Measurements from ENCODE around the gene MYLK4.

MYLK4 gene

DNA sequence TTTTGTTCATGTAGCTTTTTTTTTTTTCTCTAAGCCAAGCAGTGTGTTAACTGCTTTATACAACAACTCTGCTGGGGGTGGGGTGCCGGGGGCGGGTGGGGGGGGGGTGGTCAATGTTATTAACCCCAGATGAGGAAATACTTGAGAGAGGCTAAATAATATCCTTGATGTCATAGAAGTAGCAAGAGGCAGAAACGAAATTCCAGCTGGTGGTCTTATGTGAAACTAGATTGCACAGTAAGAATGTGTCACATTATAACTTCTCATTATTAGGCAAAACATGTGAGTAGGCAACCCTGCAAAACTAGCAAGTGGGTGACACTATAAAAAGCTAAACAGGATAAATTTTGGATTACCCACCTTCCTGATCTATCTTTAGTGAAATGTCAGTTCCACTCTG, 12.8 kb downstream of the MYLK4 start:
- in situ Hi-C loops (cut with MboI; ENCODE audit: low sequenced_read_pairs): no loop called here

DNA sequence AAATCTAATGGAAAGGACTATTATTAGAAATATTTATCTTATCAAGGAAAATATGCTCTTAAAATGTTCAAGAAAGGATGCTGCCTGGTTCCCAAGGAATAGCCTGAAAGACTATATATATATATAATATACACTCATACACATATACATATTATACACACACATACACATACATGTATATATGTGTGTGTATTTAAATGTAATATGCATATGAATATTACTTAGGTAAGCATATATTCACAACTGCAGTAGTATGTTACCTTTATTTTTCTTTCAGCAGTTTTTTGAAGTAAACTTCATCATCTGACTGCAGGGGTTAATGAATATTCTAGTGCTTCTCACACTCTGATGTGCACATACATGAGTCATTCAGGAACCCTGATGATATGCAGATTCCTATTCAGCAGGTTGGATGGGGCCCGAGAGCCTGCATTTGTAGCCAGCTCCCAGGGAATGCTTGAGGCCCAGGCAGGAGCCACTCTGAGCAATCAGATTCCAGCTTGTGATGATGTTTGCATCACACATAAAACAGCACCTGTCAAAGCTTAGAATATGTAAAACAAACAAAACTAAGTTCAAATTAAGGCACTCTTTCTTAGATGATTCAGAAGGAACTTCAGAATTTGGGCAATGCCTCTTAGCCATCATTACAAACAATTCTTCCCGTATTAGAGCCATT, 16.1 kb downstream of the MYLK4 start:
- in situ Hi-C loops (cut with MboI; ENCODE audit: low sequenced_read_pairs): no loop called here

DNA sequence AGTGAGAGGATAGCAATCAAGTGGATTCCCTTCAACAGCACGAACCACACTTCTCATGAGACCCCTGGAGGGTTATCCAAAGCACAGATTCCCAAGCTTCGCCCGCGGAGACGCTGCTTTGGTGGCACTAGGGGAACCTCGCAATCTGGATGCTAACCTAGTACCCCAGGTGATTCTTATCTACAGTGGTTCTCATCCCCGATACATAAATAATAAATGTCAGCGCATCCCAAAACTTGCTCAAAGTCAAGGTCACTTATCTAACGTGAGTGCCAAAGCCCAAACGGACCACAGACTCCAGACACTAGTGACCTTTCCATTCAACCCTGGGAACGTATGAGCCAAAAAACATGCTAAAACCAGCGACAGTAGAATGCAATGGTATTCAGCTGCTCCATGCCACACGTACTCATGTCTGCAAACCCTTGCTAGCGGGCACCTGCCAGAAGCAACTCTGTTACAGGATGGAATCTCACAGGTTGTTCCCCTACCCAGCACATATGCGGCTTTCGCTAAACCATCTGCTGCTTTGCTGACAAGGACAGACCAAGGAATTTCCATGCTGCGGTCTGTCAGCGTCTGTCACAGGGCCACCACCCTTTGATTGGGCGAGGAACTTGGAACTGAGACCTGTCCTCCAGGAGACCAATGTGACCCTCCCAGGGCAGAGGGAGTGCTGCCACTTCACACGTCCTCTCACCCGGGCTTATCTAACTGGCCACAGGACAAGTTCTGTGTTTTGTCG, 16.8 kb downstream of the MYLK4 start:
- in situ Hi-C loops (cut with MboI; ENCODE audit: low sequenced_read_pairs): no loop called here

DNA sequence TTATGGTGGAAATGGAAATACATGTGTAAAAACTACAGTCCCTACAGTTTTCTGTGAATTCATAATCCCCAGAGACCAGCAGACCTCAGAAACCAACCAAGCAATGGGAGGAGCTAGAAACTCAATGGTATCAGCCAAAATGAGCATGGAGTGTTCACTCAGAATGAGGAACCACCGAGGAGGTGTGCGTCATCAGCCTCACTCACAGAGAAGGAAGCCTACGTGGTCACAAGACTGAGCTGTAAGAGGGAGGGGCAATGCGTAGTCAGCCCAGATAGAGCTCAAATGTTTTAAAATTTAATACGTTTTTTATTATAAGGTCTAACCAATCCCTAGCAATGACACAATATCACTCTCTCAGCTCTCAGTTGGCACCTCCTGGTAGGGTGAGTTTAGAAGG, 17.4 kb downstream of the MYLK4 start:
- in situ Hi-C loops (cut with MboI; ENCODE audit: low sequenced_read_pairs): no loop called here

DNA sequence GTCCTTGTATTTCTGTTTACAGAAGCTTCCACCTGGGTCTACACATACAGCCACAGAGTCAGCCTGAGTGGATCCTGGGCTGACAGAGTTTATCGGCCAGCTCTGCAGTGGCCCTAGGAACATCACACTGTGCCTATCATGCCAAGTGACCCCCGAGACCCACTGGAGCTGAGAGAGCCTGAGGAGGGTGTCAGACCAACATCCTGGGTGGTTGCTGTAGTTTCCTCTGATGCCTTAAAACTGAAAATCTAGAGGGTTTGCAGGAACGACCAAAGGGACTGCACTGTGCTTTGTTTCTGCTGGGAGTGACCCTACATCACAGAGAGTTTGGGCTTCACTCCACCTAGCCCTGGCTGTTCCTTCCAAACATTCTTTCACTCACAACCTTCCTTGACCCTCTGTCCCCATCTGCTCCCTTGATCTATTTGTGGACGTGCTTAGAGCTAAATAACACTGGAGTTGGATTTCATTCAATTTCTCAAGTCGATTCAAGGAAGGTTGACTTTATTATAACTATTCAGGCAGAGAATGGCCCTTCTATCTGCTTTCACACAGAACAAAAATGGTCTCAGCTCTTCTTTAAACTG, 18.1 kb downstream of the MYLK4 start:
- in situ Hi-C loops (cut with MboI; ENCODE audit: low sequenced_read_pairs): no loop called here

GRCh38 chr6:2731281-2731909, 19.3 kb downstream of the MYLK4 start:
- in situ Hi-C loops (cut with MboI; ENCODE audit: low sequenced_read_pairs): no loop called here

GRCh38 chr6:2730353-2731107, 20.2 kb downstream of the MYLK4 start:
- in situ Hi-C loops (cut with MboI; ENCODE audit: low sequenced_read_pairs): no loop called here

GRCh38 chr6:2729921-2730320, 20.8 kb downstream of the MYLK4 start:
- in situ Hi-C loops (cut with MboI; ENCODE audit: low sequenced_read_pairs): no loop called here

- in situ Hi-C loops (cut with MboI; ENCODE audit: low sequenced_read_pairs): no loop called here
These were observed 24.6 kb downstream of the MYLK4 start for GRCh38 chr6:2725999-2726567.

DNA sequence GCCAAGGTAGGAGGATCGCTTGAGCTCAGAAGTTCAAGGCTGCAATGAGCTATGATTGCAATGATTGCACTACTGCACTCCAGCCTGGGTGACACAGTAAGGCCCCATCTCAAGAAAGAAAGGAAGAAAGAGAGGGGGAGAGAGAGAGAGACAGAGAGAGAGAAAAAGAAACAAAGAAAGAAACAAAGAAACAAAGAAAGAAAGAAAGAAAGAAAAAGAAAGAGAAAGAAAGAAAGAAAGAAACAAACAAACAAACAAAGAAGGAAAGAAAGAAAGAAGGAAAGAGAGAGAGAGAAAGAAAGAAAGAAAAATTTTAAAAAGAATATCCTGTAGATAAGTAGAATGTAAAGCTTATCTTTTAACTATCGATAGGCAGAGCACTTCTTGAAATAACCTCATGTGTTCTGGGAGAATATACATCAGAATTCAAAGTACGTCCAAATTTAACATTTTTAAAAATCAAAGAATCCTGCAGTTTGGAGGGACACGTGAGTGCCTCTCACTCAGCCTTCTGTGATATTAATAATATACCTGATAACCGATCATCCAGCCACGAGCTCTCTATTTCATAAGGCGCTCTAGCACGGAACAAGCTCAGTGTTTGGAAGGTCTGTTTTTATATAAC, 25.2 kb downstream of the MYLK4 start:
- in situ Hi-C loops (cut with MboI; ENCODE audit: low sequenced_read_pairs): no loop called here

DNA sequence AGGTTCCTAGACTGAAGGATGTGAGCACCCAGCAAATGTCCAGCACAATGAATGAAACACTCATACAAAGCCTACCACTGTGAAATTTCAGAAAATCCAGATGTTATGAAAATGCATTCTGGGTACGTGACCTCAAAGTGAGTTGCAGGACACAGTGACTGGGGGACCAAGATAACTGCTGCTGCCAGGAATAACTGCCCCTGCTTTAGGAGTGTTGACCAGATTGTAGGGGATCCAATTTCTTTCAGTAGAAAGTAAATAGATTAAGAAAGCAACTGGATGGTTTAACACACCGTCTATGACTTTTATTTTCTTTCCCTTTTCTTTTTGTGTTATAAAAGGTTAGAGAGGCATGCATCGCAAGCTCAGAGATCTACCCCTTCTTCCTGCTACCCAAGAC, 29.5 kb downstream of the MYLK4 start:
- in situ Hi-C loops (cut with MboI; ENCODE audit: low sequenced_read_pairs): no loop called here

DNA sequence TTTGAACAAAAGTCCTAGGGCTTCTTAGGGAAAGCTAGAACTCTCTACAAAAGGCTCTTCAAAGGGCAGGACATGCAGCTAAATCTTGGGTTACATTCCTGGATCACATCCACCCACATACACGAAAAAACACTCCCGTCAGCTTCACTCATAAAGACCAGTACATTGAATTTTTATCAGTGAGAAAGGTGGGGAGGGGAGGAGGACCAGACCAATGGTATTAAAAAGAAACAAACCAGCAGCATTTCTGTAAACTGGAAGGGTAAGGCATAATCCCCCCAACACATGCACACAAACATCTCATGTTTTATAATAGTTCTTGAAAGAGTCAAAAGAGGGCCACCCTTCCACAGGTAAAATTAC, 31.6 kb downstream of the MYLK4 start:
- in situ Hi-C loops (cut with MboI; ENCODE audit: low sequenced_read_pairs): no loop called here

- in situ Hi-C loops (cut with MboI; ENCODE audit: low sequenced_read_pairs): no loop called here
These were observed 32.2 kb downstream of the MYLK4 start for GRCh38 chr6:2718334-2719092.

DNA sequence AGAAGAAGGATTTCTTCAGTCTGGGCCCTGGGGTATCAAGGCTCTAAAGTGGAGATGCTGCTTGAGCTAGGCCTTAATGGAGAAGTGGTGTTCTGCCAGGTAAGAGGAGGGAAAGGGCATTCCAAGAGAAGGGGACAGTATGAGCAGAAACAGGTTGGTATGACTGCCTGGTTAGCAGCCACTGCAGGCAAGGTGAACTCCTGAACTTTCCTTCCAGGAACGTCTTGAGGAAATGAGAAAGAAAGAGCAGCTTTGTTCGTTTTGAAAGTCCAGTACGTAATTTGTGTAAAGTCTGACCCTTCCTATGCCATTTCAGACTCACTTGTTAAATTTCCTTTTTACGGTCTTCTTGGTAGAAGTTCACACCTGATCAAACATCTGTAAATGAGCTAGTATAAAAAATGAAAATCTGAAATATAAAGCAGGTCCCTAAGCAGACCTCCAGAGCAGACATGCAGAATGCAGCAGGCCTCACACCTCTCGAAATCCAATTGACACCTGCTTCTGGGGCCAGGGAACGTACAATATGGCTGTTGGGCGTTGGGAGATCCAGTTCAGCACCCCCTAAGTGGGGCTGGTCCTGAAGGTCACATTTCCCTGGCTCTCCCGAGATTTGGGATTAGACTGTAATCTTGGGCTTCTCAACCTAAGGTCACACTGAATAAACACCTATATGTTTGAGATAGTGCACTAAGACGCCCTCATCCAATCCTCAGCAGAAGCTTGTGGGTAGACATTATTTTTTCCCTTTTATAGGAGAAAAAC, 33.6 kb downstream of the MYLK4 start:
- in situ Hi-C loops (cut with MboI; ENCODE audit: low sequenced_read_pairs): no loop called here

DNA sequence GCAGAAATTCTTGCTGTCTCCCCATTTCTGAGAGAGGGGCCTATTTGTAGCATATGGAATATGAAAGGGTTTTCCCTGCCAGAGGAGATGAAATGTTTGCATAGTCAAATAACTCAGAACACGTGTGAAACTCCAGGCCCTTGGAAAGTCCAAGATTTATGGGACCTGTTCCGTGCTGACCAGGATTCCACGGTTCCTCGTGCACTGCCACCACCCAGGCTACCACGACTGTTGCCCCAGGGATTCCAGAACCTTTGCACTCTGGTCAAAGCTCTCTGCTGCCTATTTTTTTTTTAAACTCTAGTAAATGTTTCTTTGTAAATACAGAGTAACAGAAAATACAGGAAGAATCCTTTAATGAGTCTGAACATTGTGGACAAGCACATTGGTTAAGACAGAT, 35.0 kb downstream of the MYLK4 start:
- in situ Hi-C loops (cut with MboI; ENCODE audit: low sequenced_read_pairs): no loop called here

DNA sequence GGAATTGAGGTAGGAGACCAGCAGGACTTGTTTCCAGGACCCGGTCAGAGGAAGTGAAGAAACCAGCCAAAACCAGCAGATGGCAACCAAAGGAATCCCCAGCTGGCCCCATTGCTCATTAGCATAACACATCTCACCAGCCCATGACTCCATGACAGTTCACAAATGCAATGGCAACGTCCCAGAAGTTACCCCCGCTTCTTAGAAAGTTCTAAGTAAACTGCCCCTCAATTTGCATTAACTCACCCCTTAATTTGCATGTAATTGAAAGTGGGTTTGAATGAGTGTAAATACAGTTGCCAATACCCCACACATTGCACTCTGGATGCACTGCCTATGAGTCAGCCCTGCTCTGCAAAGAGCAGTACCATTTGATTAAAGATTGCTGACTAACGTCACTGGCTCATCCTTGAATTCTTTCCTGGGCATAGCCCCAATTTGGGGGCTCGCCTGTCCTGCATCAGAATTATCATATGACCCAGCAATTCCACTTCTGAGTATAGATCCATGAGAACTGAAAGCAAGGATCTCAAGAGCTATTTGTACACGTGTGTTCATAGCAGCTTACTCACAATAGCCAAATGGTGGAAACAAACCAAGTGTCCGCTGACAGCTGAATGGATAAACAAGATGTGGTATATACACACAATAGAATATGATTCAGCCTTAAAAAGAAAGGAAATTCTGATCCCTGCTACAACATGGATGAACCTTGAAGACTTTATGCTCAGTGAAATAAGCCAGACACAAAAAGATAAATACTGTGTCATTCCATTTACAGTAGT, 36.4 kb downstream of the MYLK4 start:
- in situ Hi-C loops (cut with MboI; ENCODE audit: low sequenced_read_pairs): no loop called here

GRCh38 chr6:2713473-2714110, 37.1 kb downstream of the MYLK4 start:
- in situ Hi-C loops (cut with MboI; ENCODE audit: low sequenced_read_pairs): no loop called here

DNA sequence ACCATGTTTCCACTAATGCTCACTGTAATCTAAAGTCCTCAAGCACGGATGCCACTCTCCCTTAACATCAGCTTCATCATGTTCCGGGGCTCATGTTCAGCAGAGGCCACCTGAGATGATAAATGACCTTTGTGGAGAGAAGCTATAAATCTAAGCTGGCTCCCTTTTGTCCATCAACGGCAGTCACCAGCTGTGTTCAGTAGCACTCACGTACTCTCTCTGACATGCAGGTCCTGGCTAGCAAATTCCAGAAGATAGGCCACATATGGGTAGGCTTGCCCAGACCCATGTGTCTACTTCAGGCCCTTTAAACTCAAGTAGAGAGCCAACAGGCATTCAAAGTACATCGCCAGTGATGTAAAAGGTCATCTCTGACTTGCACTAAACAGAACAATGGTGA, 38.6 kb downstream of the MYLK4 start:
- in situ Hi-C loops (cut with MboI; ENCODE audit: low sequenced_read_pairs): no loop called here
